Measurements from ENCODE around the gene U2AF2.

U2AF2 gene

GRCh38 chr19:55644191-55644833 is 10.5 kb upstream of the U2AF2 start:
- DNase-seq, result no peak

GRCh38 chr19:55644842-55645511 is 9.9 kb upstream of the U2AF2 start:
- no peak for DNase-seq

GRCh38 chr19:55645512-55645881 is 9.3 kb upstream of the U2AF2 start:
- no peak for DNase-seq

- no peak for DNase-seq
Observed at GRCh38 chr19:55646889-55647731, 7.7 kb upstream of the U2AF2 start.

- peak; percentile 57 for DNase-seq
Observed at GRCh38 chr19:55647732-55648584, 6.9 kb upstream of the U2AF2 start, which contains the start of gene CCDC106. Gene CCDC106 (plus strand): TSS chr19:55648212. CDS start chr19:55649047, 835 bp downstream.

GRCh38 chr19:55648585-55649267 is 6.1 kb upstream of the U2AF2 start:
- DNase-seq, result no peak

- no peak for DNase-seq
Observed at GRCh38 chr19:55649268-55650125, 5.3 kb upstream of the U2AF2 start.

- no peak for DNase-seq
Observed at GRCh38 chr19:55650126-55650557, 4.7 kb upstream of the U2AF2 start.

- DNase-seq, result no peak
Observed at GRCh38 chr19:55650602-55651230, 4.1 kb upstream of the U2AF2 start.

- DNase-seq, result no peak
Observed at GRCh38 chr19:55651236-55651635, 3.6 kb upstream of the U2AF2 start.

- DNase-seq, result no peak
Observed at GRCh38 chr19:55652311-55653128, 2.3 kb upstream of the U2AF2 start.

GRCh38 chr19:55653651-55654322 is 1.0 kb upstream of the U2AF2 start:
- DNase-seq, result peak; percentile 95

GRCh38 chr19:55654323-55654867 is 440 bp upstream of the U2AF2 start:
- peak; percentile 97 for DNase-seq

- DNase-seq, result no peak
Observed at GRCh38 chr19:55655648-55656040, 809 bp downstream of the U2AF2 start.

- no peak for DNase-seq
Observed at GRCh38 chr19:55656552-55656951, 1.7 kb downstream of the U2AF2 start.

- DNase-seq, result no peak
Observed at GRCh38 chr19:55656988-55657747, 2.3 kb downstream of the U2AF2 start.

- no peak for DNase-seq
Observed at GRCh38 chr19:55658846-55659459, 4.1 kb downstream of the U2AF2 start.

- no peak for DNase-seq
Observed at GRCh38 chr19:55659822-55660221, 5.0 kb downstream of the U2AF2 start.

Measured in NCI-H345 (cell line).